Retinal pigment epithelial cell (primary cell): Measurements from ENCODE around the gene PTPRN2.

Experiments
- DNase-seq: peaks from one replicate; pipeline ENCODE4 v3.0.0-alpha.2; 2010; ENCODE audit warnings: low read depth
- H3K4me3 ChIP-seq: 2 replicates; pipeline ENCODE4 v1.5.1; 2011; ENCODE audit warnings: mild to moderate bottlenecking, low read length, control low read depth, moderate library complexity
- CTCF ChIP-seq: conservative IDR thresholded peaks from 2 replicates; pipeline ENCODE4 v1.5.1; 2011; ENCODE audit warnings: low read depth, low read length, control low read depth, inconsistent platforms

The PTPRN2 gene

DNA sequence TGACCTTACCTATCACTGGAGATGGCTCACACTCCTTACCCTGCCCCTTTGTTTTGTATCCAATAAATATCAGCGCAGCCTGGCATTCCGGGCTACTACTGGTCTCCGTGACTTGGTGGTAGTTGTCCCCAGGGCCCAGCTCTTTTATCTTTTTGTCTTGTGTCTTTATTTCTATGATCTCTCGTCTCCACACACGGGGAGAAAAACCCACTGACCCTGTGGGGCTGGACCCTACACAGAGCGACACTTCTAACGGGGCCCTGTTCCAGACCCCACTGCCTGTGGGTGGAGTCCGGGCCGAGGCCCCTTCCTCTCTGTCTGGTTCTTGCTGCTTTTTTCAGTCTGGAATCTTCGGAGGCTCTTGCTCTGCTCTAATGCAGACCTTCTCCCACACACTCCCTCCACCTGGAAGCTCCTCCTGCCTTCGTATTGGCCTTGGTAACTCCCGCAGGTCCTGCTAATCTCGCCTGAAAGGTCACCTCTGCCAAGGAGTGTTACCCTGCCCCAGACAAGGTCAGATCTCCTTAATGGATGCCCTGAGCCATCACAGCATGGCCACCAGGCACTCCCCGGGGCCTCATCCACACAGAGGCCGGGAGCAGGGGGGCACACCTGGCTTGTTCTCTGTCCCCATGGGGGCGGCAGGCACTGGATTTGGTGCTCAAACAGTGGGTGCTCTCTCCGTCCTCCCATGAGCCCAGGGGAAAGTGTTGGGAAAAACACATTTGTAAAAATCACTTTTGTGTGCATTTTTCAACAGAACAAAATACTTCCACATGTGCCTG lies 531.7 kb downstream of the PTPRN2 start:
- TF ChIP-seq CTCF, result no peak
- H3K4me3 ChIP-seq, result no peak overlapping the region
- no peak for DNase-seq

DNA sequence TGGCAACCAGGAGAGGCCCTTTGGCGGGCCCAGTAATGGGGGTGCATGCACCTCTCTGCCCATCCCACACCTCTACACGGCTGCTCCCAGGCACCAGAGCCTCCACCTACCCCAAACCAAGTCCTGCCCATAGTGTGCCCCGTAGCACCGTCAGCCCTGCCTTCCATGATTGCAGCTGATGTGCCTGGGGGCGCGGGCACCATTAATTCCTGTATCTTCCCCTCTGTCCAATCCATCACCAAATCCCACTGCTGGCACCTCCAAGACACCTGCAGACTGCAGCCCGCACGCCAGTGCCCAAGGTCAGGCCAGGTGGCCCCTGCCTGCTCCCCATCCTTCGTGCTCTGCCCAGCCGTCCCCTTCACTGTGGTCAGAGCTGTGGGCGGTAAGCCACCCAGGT lies 533.0 kb downstream of the PTPRN2 start:
- no peak overlapping the region for H3K4me3 ChIP-seq
- DNase-seq, result no peak
- no peak for TF ChIP-seq CTCF

GRCh38 chr7:158054081-158054480 lies 533.5 kb downstream of the PTPRN2 start:
- DNase-seq, result no peak
- TF ChIP-seq CTCF, result no peak
- H3K4me3 ChIP-seq, result no peak overlapping the region

DNA sequence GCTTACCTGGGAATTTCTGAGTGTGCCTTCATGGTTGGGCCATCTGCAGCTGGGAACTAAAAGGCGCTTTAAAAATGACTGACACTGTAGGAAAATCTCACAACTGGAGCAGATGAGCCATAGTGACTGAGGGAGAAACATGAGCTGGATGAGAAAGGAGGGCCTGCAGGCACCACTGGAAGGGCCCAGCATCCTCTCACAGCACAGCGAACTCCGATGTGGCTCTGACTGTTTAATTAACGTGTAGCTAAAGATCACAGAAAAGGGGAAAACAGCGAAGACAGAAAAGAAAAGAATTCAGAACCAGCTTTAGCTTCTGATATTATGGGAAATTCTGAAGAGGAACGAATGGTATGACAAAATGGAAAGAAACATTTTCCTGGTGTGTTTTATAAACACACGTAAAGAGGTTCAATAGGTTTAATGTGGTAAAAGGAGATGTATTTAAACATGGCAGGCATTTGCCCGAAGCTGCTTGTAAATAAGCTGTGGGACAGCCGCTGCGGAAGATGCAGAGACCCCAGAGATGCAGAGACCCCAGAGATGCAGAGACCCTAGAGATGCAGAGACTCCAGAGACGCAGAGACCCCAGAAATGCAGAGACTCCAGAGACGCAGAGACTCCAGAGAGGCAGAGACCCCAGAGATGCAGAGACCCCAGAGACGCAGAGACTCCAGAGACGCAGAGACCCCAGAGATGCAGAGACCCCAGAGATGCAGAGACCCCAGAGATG lies 534.3 kb downstream of the PTPRN2 start:
- no peak for DNase-seq

GRCh38 chr7:158052381-158053060 lies 535.1 kb downstream of the PTPRN2 start:
- DNase-seq, result no peak
- H3K4me3 ChIP-seq, result no peak overlapping the region
- no peak for TF ChIP-seq CTCF

More for the DNA sequence above, 534.3 kb downstream of the PTPRN2 start:
- TF ChIP-seq CTCF, result no peak
- H3K4me3 ChIP-seq, result no peak overlapping the region

DNA sequence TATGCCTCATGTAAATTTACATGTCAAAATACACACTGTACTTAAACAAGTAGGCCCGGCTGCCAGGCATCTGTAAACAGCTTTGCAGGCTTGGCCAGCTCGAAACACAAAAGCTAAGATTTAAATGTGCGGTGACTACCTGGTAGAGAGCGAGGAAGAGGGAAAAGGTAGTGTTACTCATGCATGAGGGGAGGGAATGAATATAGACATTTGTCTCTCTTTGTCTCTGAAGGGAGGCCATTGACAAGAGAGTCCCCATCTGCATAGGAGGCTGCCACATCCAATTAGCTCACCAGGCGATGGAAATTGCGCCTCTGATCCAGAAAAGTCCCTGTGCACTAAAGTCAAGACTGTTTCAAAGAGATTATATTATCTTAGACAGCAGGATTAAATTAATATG lies 535.8 kb downstream of the PTPRN2 start:
- H3K4me3 ChIP-seq, result no peak overlapping the region
- DNase-seq, result no peak
- no peak for TF ChIP-seq CTCF
